SH-SY5Y (cell line): ENCODE measurements around the gene NCKAP5L.

Experiments used
- GATA2 ChIP-seq: IDR thresholded peaks from 2 replicates; pipeline ENCODE4 v1.6.1; 2011; ENCODE audit warnings: mild to moderate bottlenecking, low read depth, low read length
- GATA3 ChIP-seq: IDR thresholded peaks from 2 replicates; pipeline ENCODE4 v1.6.1; 2011; ENCODE audit warnings: low read depth, mild to moderate bottlenecking, low read length, moderate library complexity

DNA sequence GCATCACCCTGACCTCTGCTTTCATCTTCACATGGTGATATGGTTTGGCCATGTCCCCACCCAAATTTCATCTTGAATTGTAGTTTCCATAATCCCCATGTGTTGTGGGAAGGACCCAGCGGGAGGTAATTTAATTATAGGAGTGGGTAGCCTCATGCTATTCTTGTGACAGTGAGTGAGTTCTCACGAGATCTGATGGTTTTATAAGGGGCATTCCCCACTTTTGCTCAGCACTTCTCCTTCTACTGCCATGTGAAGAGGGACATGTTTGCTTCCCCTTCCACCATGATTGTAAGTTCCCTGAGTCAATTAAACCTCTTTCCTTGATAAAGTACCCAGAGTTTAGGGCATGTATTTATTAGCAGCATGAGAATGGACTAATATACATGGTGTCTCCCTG lies 48.6 kb downstream of the NCKAP5L start:
- TF ChIP-seq GATA2, result no peak
- TF ChIP-seq GATA3, result no peak
